Embryonic facial prominence (tissue), 1 donor: ENCODE results near the gene ADARB2.
"Not testable (repeated sequence)": the region's sequence is repeated elsewhere in the genome, so short reads cannot be mapped to it uniquely, and the experiment has no call there.

Source experiments
- DNase-seq: peaks from one replicate; pipeline ENCODE4 v3.0.0-alpha.2; 2016; ENCODE audit errors: extremely low spot score

The ADARB2 gene

GRCh38 chr10:1642600-1643160 lies 94.6 kb downstream of the ADARB2 start:
- no peak for DNase-seq

- DNase-seq = no peak
Observed at GRCh38 chr10:1641402-1641801, 95.9 kb downstream of the ADARB2 start.

- DNase-seq = no peak
Observed at GRCh38 chr10:1638889-1639419, 98.4 kb downstream of the ADARB2 start.

GRCh38 chr10:1635340-1635739 lies 102.0 kb downstream of the ADARB2 start:
- no peak for DNase-seq

GRCh38 chr10:1634239-1634638 lies 103.1 kb downstream of the ADARB2 start:
- no peak for DNase-seq

- DNase-seq = no peak
Observed at GRCh38 chr10:1633783-1634182, 103.5 kb downstream of the ADARB2 start.

GRCh38 chr10:1632596-1632995 lies 104.7 kb downstream of the ADARB2 start:
- DNase-seq = no peak

GRCh38 chr10:1632141-1632540 lies 105.2 kb downstream of the ADARB2 start:
- no peak for DNase-seq

GRCh38 chr10:1631282-1631681 lies 106.0 kb downstream of the ADARB2 start:
- DNase-seq = no peak

- DNase-seq = no peak
Observed at GRCh38 chr10:1630304-1630703, 107.0 kb downstream of the ADARB2 start.

GRCh38 chr10:1629326-1630198 lies 107.8 kb downstream of the ADARB2 start:
- DNase-seq = no peak

GRCh38 chr10:1628757-1629156 lies 108.6 kb downstream of the ADARB2 start:
- no peak for DNase-seq

GRCh38 chr10:1627945-1628344 lies 109.4 kb downstream of the ADARB2 start:
- no peak for DNase-seq

GRCh38 chr10:1626835-1627234 lies 110.5 kb downstream of the ADARB2 start:
- DNase-seq = no peak

GRCh38 chr10:1626410-1626809 lies 110.9 kb downstream of the ADARB2 start:
- DNase-seq = no peak

GRCh38 chr10:1625731-1626130 lies 111.6 kb downstream of the ADARB2 start:
- DNase-seq = no peak

- DNase-seq = no peak
Observed at GRCh38 chr10:1625079-1625478, 112.2 kb downstream of the ADARB2 start.

GRCh38 chr10:1624240-1624639 lies 113.1 kb downstream of the ADARB2 start:
- no peak for DNase-seq

- no peak for DNase-seq
Observed at GRCh38 chr10:1620803-1621202, 116.5 kb downstream of the ADARB2 start.

- DNase-seq = not testable (repeated sequence)
Observed at GRCh38 chr10:1617376-1618317, 119.7 kb downstream of the ADARB2 start.

- DNase-seq = not testable (repeated sequence)
Observed at GRCh38 chr10:1616701-1617100, 120.6 kb downstream of the ADARB2 start.
